Stomach (tissue), 9 donors: Measurements from ENCODE around the gene SLC66A1. TPM values are rescaled to one million over a fixed set of nuclear protein-coding genes. Genes with fewer than 3 reads are reported as not detected.

Experiments
- DNase-seq, 2 donors: peaks; one replicate each; pipeline versions ENCODE4 v3.0.0 to v3.0.0-alpha.2; 2013 to 2019
- H3K27ac ChIP-seq, 5 donors: fragments of 200-600 bp in 4 of 5; sonication (generic) in 4 of 5; one replicate each; pipeline ENCODE4 v1.5.1; 2013 to 2019; ENCODE audit warnings: mild to moderate bottlenecking in 1 of 5, moderate library complexity in 1 of 5
- H3K27me3 ChIP-seq, 3 donors: fragments of 200-600 bp; sonication (generic); one replicate each; pipeline ENCODE4 v1.5.1; 2017 to 2019; ENCODE audit warnings: mixed run types in 1 of 3
- H3K36me3 ChIP-seq, 4 donors: fragments of 200-600 bp; sonication (generic); 1 replicate in 3 of 4; 2 replicates in 1 of 4; pipeline ENCODE4 v1.5.1; 2016 to 2019
- H3K4me1 ChIP-seq, 4 donors: fragments of 200-600 bp; sonication (generic); one replicate each; pipeline ENCODE4 v1.5.1; 2016 to 2019
- H3K4me3 ChIP-seq, 4 donors: fragments of 200-600 bp; sonication (generic) in 3 of 4; one replicate each; pipeline ENCODE4 v1.5.1; 2016 to 2019; ENCODE audit warnings: mild to moderate bottlenecking in 1 of 4
- H3K9me3 ChIP-seq, 4 donors: fragments of 200-600 bp; sonication (generic); one replicate each; pipeline ENCODE4 v1.5.1; 2016 to 2019
- EP300 ChIP-seq: sonication (generic); formaldehyde crosslinking; IDR thresholded peaks from one replicate; pipeline ENCODE4 v1.6.1; 2017; ENCODE audit warnings: antibody characterized with exemption
- POLR2A ChIP-seq, 4 donors: fragments of 450-650 bp; IDR thresholded peaks; one replicate each; pipeline ENCODE4 v1.6.1; 2016; ENCODE audit warnings: antibody characterized with exemption in 4 of 4, control low read depth in 2 of 4, mild to moderate bottlenecking in 1 of 4, moderate library complexity in 1 of 4
- POLR2AphosphoS5 ChIP-seq, 3 donors: sonication (generic); formaldehyde crosslinking; IDR thresholded peaks; one replicate each; pipeline ENCODE4 v1.6.1; 2016; ENCODE audit warnings: antibody characterized with exemption in 3 of 3
- WGBS, 5 donors: extraction: QIAGEN DNeasy Blood & Tissue Kit in 3 of 5; methylation state at CpG; one replicate each; pipeline versions ENCODE4 v1.1.5 to v1.1.7; 2013 to 2018; 5-methylcytosine and 5-hydroxymethylcytosine counted together
- intact Hi-C: fragments of 100-400 bp; cut with DNase I; formaldehyde crosslinking; loops from one replicate; pipeline ENCODE4 v1.15.1; 2023; ENCODE audit warnings: low total_unique reads
- polyA plus RNA-seq, 3 donors: library from polyadenylated mRNA; stranded (reverse); fragments of 200-250 nt; gene quantifications; one replicate each; pipeline ENCODE4 v1.2.3, GENCODE V29; 2013
- total RNA-seq, 5 donors: library from RNA; depleted of rRNA; stranded (reverse); fragments of >200 nt; gene quantifications; one replicate each; pipeline versions ENCODE4 v1.1.0 to v1.2.3, GENCODE V29; 2014 to 2016
- TF ChIP-seq, protein P1 (sequence below), 7 experiments: fragments of 450-650 bp in 4 of 7; fragments of 200-600 bp in 3 of 7; sonication (generic) in 3 of 7; IDR thresholded peaks; one replicate each; pipeline ENCODE4 v1.5.1; 2016 to 2019; ENCODE audit warnings: antibody characterized with exemption in 7 of 7, control low read depth in 2 of 7, mild to moderate bottlenecking in 1 of 7
- donor health status: healthy with polysubstance abuse.
- donor health status: Bipolar disorder and iron deficiency.
- donor health status: healthy.

Gene SLC66A1
- total and polyA plus RNA-seq, 8 donors: 1.8 to 14.5 (median 10.6) TPM

DNA sequence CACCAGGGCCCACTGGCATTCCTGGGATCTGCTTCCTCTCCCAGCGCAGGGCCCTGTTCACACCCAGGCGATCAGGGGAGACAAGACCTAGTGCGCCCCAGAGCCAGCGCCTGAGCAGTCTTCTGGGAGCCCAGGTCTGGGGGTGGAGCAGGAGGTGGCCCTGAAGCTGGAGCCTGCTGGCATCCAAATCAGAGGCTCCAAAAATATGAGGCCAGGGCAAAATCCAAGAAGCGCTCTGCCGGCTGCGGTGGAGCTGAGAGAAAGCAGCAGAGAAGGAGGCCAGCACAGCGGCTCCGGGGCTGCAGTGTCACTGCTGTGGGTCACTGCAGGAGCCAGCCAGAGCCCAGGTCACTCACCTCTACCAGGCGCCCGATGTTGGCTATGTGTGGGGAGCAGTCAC is 32.7 kb downstream of the SLC66A1 start:
- intact Hi-C loops: loop anchor here (10.0 kb wide), 1 partner anchor 310 kb away; no protein-coding TSS in a partner anchor
- DNase-seq: no peak
- WGBS, 5 donors: 92 to 98% (median 93%) methylated on average over 9 to 11 of the region's 11 CpGs
- Histone ChIP-seq H3K36me3 (peaks cover 53 to 86% (median 73%) of the 10 kb centered on the region in 4 donors), H3K9me3 (no peaks in the 10 kb centered on the region), H3K4me1 (peaks cover 18 to 72% (median 44%) of the 10 kb centered on the region in 4 donors), H3K4me3 (no peak overlapping the region), H3K27ac (peak overlapping the region in 2 of 5 donors; percentile 3 to 15), H3K27me3 (no peaks in the 10 kb centered on the region)
- TF ChIP-seq, protein P1, sequence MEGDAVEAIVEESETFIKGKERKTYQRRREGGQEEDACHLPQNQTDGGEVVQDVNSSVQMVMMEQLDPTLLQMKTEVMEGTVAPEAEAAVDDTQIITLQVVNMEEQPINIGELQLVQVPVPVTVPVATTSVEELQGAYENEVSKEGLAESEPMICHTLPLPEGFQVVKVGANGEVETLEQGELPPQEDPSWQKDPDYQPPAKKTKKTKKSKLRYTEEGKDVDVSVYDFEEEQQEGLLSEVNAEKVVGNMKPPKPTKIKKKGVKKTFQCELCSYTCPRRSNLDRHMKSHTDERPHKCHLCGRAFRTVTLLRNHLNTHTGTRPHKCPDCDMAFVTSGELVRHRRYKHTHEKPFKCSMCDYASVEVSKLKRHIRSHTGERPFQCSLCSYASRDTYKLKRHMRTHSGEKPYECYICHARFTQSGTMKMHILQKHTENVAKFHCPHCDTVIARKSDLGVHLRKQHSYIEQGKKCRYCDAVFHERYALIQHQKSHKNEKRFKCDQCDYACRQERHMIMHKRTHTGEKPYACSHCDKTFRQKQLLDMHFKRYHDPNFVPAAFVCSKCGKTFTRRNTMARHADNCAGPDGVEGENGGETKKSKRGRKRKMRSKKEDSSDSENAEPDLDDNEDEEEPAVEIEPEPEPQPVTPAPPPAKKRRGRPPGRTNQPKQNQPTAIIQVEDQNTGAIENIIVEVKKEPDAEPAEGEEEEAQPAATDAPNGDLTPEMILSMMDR (IDR thresholded peaks at IDR 0.05): no peak

DNA sequence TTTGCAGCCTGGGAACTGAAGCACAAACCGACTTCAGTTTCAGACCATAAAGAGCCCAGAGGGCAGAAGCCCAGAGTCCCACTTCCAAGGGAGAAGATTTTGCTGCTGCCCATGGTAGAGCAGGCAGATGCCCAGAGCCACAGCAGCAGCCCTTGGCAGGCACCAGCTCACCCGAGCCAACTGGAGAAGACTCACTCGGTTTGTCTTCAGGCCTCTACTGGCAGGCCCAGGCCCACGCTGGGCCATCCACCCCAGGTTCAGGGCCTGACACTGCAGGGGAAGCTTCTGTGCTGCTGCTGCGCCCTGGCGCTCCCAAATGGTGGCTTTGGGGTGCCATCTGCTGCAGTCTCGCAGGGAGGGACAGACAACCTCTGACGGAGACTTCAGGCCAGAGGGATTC is 33.3 kb downstream of the SLC66A1 start:
- no peak for DNase-seq
- intact Hi-C loops: loop anchor here (10.0 kb wide), 1 partner anchor 309 kb away; no protein-coding TSS in a partner anchor
- WGBS, 5 donors: 88 to 92% (median 90%) methylated on average over 6 to 8 of the region's 8 CpGs
- TF ChIP-seq EP300 (no peak), POLR2A (IDR thresholded peaks at IDR 0.05) (no peak), POLR2AphosphoS5 (IDR thresholded peaks at IDR 0.05) (no peak)
- TF ChIP-seq, protein P1 (IDR thresholded peaks at IDR 0.05): no peak
- Histone ChIP-seq H3K4me1 (peaks cover 18 to 72% (median 44%) of the 10 kb centered on the region in 4 donors), H3K27ac (no peak overlapping the region), H3K36me3 (peaks cover 50 to 86% (median 73%) of the 10 kb centered on the region in 4 donors), H3K9me3 (no peaks in the 10 kb centered on the region), H3K4me3 (no peak overlapping the region), H3K27me3 (no peaks in the 10 kb centered on the region)

DNA sequence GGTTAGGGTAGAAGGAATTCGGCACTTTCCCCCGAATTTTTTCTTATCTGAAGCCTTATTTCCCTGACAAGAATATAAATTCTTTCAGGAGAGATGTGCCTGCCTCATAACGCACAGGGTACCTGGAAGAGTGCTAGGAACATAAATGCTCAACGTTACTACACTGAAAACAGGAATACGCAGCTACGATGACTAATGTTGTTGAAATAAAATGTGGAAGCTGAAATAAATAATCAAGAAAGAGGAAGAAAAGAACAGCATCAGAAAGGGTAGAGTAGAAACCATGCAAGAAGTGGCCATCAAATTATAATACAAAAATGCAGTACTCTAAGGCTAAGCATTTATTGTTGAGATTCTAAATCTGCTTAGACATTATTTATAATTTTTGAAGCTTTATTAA is 33.9 kb downstream of the SLC66A1 start:
- Histone ChIP-seq H3K4me3 (no peak overlapping the region), H3K4me1 (peaks cover 18 to 72% (median 43%) of the 10 kb centered on the region in 4 donors), H3K27ac (no peak overlapping the region), H3K9me3 (no peaks in the 10 kb centered on the region), H3K27me3 (no peaks in the 10 kb centered on the region), H3K36me3 (peaks cover 44 to 86% (median 69%) of the 10 kb centered on the region in 4 donors)
- TF ChIP-seq POLR2A (IDR thresholded peaks at IDR 0.05): no peak
- TF ChIP-seq POLR2AphosphoS5 (IDR thresholded peaks at IDR 0.05): no peak
- no peak for TF ChIP-seq EP300
- TF ChIP-seq, protein P1 (IDR thresholded peaks at IDR 0.05): no peak
- intact Hi-C loops: loop anchor here (10.0 kb wide), 1 partner anchor 309 kb away; no protein-coding TSS in a partner anchor
- DNase-seq: no peak
- WGBS, 5 donors: 71 to 87% (median 82%) methylated on average over 6 of the region's 6 CpGs

DNA sequence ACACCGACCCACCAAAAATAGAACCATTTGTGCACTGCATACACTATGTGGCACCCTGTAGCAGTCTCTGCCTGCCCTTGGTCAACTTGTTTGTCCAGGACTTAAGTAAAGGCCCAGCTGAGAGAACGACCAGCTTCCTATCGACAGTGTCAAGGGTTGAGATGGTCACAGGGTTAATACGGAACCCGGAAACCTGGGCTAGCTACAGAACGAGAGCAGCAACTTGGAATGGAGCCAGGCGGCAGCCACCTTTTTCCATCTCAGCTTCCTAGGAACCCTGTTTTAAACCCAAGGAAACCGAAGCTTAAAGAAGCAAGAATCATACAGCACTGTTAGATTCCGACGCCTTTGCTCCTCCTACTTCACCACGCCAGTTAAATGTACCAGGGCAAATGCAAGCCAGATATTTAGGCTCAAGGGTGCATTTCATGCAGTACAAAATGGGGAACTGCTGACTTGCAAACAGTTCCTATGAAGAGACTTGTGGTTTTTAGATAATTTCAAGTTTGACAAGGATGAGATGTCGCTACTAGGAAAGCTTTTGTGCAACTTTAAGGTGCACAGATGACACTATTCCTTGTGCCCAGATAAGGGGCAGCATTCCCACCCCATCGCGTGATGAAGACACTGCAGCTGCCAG is 35.5 kb downstream of the SLC66A1 start:
- Histone ChIP-seq H3K36me3 (peaks cover 46 to 86% (median 71%) of the 10 kb centered on the region in 4 donors), H3K4me1 (peaks cover 18 to 67% (median 40%) of the 10 kb centered on the region in 4 donors), H3K27me3 (no peaks in the 10 kb centered on the region), H3K27ac (peak overlapping the region; percentile 14 to 66 (median 54)), H3K4me3 (no peak overlapping the region), H3K9me3 (no peaks in the 10 kb centered on the region)
- intact Hi-C loops: loop anchor here (10.0 kb wide), 1 partner anchor 307 kb away; no protein-coding TSS in a partner anchor
- DNase-seq: peak; percentile 67 to 80
- TF ChIP-seq, protein P1 (IDR thresholded peaks at IDR 0.05): no peak
- no peak for TF ChIP-seq EP300
- no peak for TF ChIP-seq POLR2A (IDR thresholded peaks at IDR 0.05)
- WGBS, 5 donors: 35 to 57% (median 46%) methylated on average over 12 to 14 of the region's 14 CpGs
